ENCODE data around the gene NUP43.
"Not testable (repeated sequence)": the region's sequence is repeated elsewhere in the genome, so short reads cannot be mapped to it uniquely, and the experiment has no call there.

The NUP43 gene

GRCh38 chr6:149746147-149746946 is at the start of gene NUP43:
TSS of gene NUP43 (minus strand) at chr6:149746529. CDS start at chr6:149746495, 34 bp downstream.
- peak; percentile 88 to 92 for DNase-seq

- no peak for DNase-seq
Observed at GRCh38 chr6:149783551-149783950, 37.2 kb upstream of the NUP43 start.

- DNase-seq: no peak
Observed at GRCh38 chr6:149782337-149782736, 36.0 kb upstream of the NUP43 start.

- no peak for DNase-seq
Observed at GRCh38 chr6:149781715-149782114, 35.4 kb upstream of the NUP43 start.

- DNase-seq: no peak
Observed at GRCh38 chr6:149779644-149779963, 33.3 kb upstream of the NUP43 start.

- no peak for DNase-seq
Observed at GRCh38 chr6:149777624-149778023, 31.3 kb upstream of the NUP43 start.

GRCh38 chr6:149771925-149772324 is 25.6 kb upstream of the NUP43 start:
- DNase-seq: no peak

GRCh38 chr6:149771185-149771584 is 24.9 kb upstream of the NUP43 start:
- no peak for DNase-seq

- no peak for DNase-seq
Observed at GRCh38 chr6:149769676-149770075, 23.3 kb upstream of the NUP43 start.

GRCh38 chr6:149766156-149766769 is 19.9 kb upstream of the NUP43 start:
- DNase-seq: no peak

GRCh38 chr6:149763866-149764265 is 17.5 kb upstream of the NUP43 start:
- DNase-seq: no peak

- no peak for DNase-seq
Observed at GRCh38 chr6:149761438-149761837, 15.1 kb upstream of the NUP43 start.

- DNase-seq: no peak
Observed at GRCh38 chr6:149756261-149756636, 9.9 kb upstream of the NUP43 start.

GRCh38 chr6:149755300-149756260 is 9.3 kb upstream of the NUP43 start:
- no peak for DNase-seq

- DNase-seq: no peak
Observed at GRCh38 chr6:149754548-149754947, 8.2 kb upstream of the NUP43 start.

- not testable (repeated sequence) for DNase-seq
Observed at GRCh38 chr6:149753374-149753637, 7.0 kb upstream of the NUP43 start.

- DNase-seq: no peak
Observed at GRCh38 chr6:149752600-149753373, 6.5 kb upstream of the NUP43 start.

- DNase-seq: not testable (repeated sequence)
Observed at GRCh38 chr6:149751920-149752319, 5.6 kb upstream of the NUP43 start.

- DNase-seq: no peak
Observed at GRCh38 chr6:149751239-149751638, 4.9 kb upstream of the NUP43 start.

- peak; percentile 61 to 69 for DNase-seq
Observed at GRCh38 chr6:149750136-149750609, 3.8 kb upstream of the NUP43 start.

- DNase-seq: peak; percentile 68 to 80
Observed at GRCh38 chr6:149749594-149750135, 3.3 kb upstream of the NUP43 start, which contains the start of gene PCMT1. TSS of gene PCMT1 (plus strand) at chr6:149749741. CDS start at chr6:149749902, 161 bp downstream.

GRCh38 chr6:149749082-149749593 is 2.8 kb upstream of the NUP43 start:
- not testable (repeated sequence) for DNase-seq

Data from SW 1271 (cell line).